AG10803 (cell line): ENCODE data around the gene L2HGDH.

ENCODE experiments used
- DNase-seq: peaks from one replicate; pipeline ENCODE4 v3.0.0; 2010; ENCODE audit warnings: low read depth
- H3K4me3 ChIP-seq: 2 replicates; pipeline ENCODE4 v1.5.1; 2011; ENCODE audit warnings: mild to moderate bottlenecking, low read length, control low read depth
- CTCF ChIP-seq: conservative IDR thresholded peaks from 2 replicates; pipeline ENCODE4 v1.5.1; 2011; ENCODE audit warnings: mild to moderate bottlenecking, low read length, control low read depth, inconsistent platforms

L2HGDH gene

GRCh38 chr14:50242566-50243310, 69.3 kb downstream of the L2HGDH start:
- no peak for DNase-seq
- no peak overlapping the region for H3K4me3 ChIP-seq
- no peak for TF ChIP-seq CTCF

GRCh38 chr14:50242096-50242495, 69.9 kb downstream of the L2HGDH start:
- TF ChIP-seq CTCF: no peak
- H3K4me3 ChIP-seq: no peak overlapping the region
- no peak for DNase-seq

- no peak for TF ChIP-seq CTCF
- H3K4me3 ChIP-seq: no peak overlapping the region
- no peak for DNase-seq
These were observed 74.6 kb downstream of the L2HGDH start for GRCh38 chr14:50237427-50237826.

GRCh38 chr14:50233951-50234250, 78.1 kb downstream of the L2HGDH start:
- TF ChIP-seq CTCF: no peak
- DNase-seq: no peak
- H3K4me3 ChIP-seq: no peak overlapping the region

GRCh38 chr14:50233166-50233950, 78.7 kb downstream of the L2HGDH start:
- no peak for TF ChIP-seq CTCF
- H3K4me3 ChIP-seq: no peak overlapping the region
- DNase-seq: no peak

- 0 out of 2 replicates have a peak, but pooled peaks have one; percentile 2 for TF ChIP-seq CTCF
- no peak for DNase-seq
- peak overlapping the region; percentile 73 for H3K4me3 ChIP-seq
These were observed 79.8 kb downstream of the L2HGDH start for GRCh38 chr14:50232276-50232642.
